H1 (cell line): ENCODE data around the gene SRI. TPM values are rescaled to one million over a fixed set of nuclear protein-coding genes. Genes with fewer than 3 reads are reported as not detected.

ENCODE experiments used
- CBX5 ChIP-seq: fragments of 300-800, 300-1000 bp; sonication (generic); IDR thresholded peaks from 2 replicates; pipeline ENCODE4 v1.7.1; 2016; ENCODE audit warnings: antibody characterized with exemption, low read length, low read depth
- CHD1 ChIP-seq: IDR thresholded peaks from 2 replicates; pipeline ENCODE4 v1.6.1; 2012; ENCODE audit warnings: low read depth, low read length, improper control_type of control experiment
- CHD7 ChIP-seq: fragments of 300-600 bp; sonication (generic); IDR thresholded peaks from 2 replicates; pipeline ENCODE4 v1.7.1; 2012; ENCODE audit warnings: low read length, moderate library complexity, mild to moderate bottlenecking, inconsistent platforms; ENCODE audit not compliant: insufficient replicate concordance
- MAFK ChIP-seq: IDR thresholded peaks from 2 replicates; pipeline ENCODE4 v1.6.1; 2012; ENCODE audit warnings: low read depth, mild to moderate bottlenecking, improper control_type of control experiment, low read length
- POLR2A ChIP-seq, 2 experiments: IDR thresholded peaks; 1 replicate in 1 of 2; 2 replicates in 1 of 2; pipeline ENCODE4 v1.6.1; 2011; ENCODE audit warnings: low read depth in 2 of 2, low read length in 2 of 2, mild to moderate bottlenecking in 2 of 2; ENCODE audit errors: control extremely low read depth in 1 of 2
- SIRT6 ChIP-seq: IDR thresholded peaks from one replicate; pipeline ENCODE4 v1.7.1; 2012; ENCODE audit warnings: low read length, inconsistent platforms
- SRF ChIP-seq: IDR thresholded peaks from 2 replicates; pipeline ENCODE4 v1.6.1; 2011; ENCODE audit warnings: mild to moderate bottlenecking, low read depth, low read length, moderate library complexity
- TAF7 ChIP-seq: optimal IDR thresholded peaks from 2 replicates; pipeline ENCODE3; 2011; ENCODE audit warnings: low read depth, mild to moderate bottlenecking, inconsistent platforms, low read length, moderate library complexity, borderline replicate concordance
- YY1 ChIP-seq: IDR thresholded peaks from 2 replicates; pipeline ENCODE4 v1.6.1; 2011; ENCODE audit warnings: low read depth, mild to moderate bottlenecking, low read length
- polyA plus RNA-seq, 7 experiments: library from polyadenylated mRNA; depleted of rRNA in 3 of 7; stranded (reverse) in 5 of 7; unstranded in 2 of 7; fragments of >200 nt in 5 of 7; fragments of 200-250 nt in 2 of 7; gene quantifications; 1 replicate in 5 of 7; 2 replicates in 1 of 7; 4 replicates in 1 of 7; pipeline versions ENCODE4 v1.2.1 to v1.2.3, GENCODE V29; 2011 to 2013; ENCODE audit warnings: missing spikeins in 2 of 7, mixed read lengths in 2 of 7
- total RNA-seq: library from RNA; stranded (reverse); fragmentation: NEBNext Ultra II Directional; extraction: Animal tissue kit (Norgen Biotek cat#: 25700); gene quantifications from 2 replicates; pipeline ENCODE4 v1.2.1, GENCODE V29; 2021

The SRI gene
- total and polyA plus RNA-seq, 2 of the 8 experiments (the other 6 are each of a cell fraction or from before 2014, with no cell fraction given): 118 to 170 TPM

- no peak for TF ChIP-seq CHD7
- no peak for TF ChIP-seq SIRT6
- no peak for TF ChIP-seq CBX5
- no peak for TF ChIP-seq CHD1
- no peak for TF ChIP-seq YY1
- TF ChIP-seq SRF: no peak
- TF ChIP-seq POLR2A (IDR thresholded peaks at IDR 0.05; ENCODE audit: control extremely low read depth in 1 of 2, low read depth in 2 of 2, low read length in 2 of 2): no peak
- no peak for TF ChIP-seq MAFK
- no peak for TF ChIP-seq TAF7
These were observed 35.0 kb upstream of the SRI start (continued) for GRCh38 chr7:88254721-88255424.
